Myocyte (in vitro differentiated cells): Measurements from ENCODE around the gene SPRYD3. TPM values are rescaled to one million over a fixed set of nuclear protein-coding genes. Genes with fewer than 3 reads are reported as not detected.

Experiments
- DNase-seq: peaks from one replicate; pipeline ENCODE4 v3.0.0-alpha.2; 2012; ENCODE audit warnings: low read depth
- total RNA-seq: library from RNA; depleted of rRNA; stranded (reverse); fragments of >200 nt; gene quantifications from 2 replicates; pipeline ENCODE4 v1.2.3, GENCODE V29; 2014

The SPRYD3 gene
- total RNA-seq, 1 donor from 2014 or later = 35.7 TPM

GRCh38 chr12:53063708-53064612 is 15.2 kb downstream of the SPRYD3 start:
- DNase-seq = peak; percentile 68

GRCh38 chr12:53062977-53063707 is 16.0 kb downstream of the SPRYD3 start:
- peak; percentile 66 for DNase-seq

GRCh38 chr12:53062011-53062961 is 16.9 kb downstream of the SPRYD3 start:
- DNase-seq = no peak

GRCh38 chr12:53061404-53062010 is 17.7 kb downstream of the SPRYD3 start:
- DNase-seq = peak; percentile 62

- DNase-seq = no peak
Measured at GRCh38 chr12:53060721-53061276, 18.4 kb downstream of the SPRYD3 start.

GRCh38 chr12:53060064-53060720 is 19.0 kb downstream of the SPRYD3 start:
- DNase-seq = no peak

GRCh38 chr12:53059434-53060063 is 19.6 kb downstream of the SPRYD3 start:
- no peak for DNase-seq

- DNase-seq = peak; percentile 72
Measured at GRCh38 chr12:53058674-53059433, 20.3 kb downstream of the SPRYD3 start.

GRCh38 chr12:53057816-53058500 is 21.2 kb downstream of the SPRYD3 start:
- no peak for DNase-seq

- DNase-seq = no peak
Measured at GRCh38 chr12:53056901-53057300, 22.3 kb downstream of the SPRYD3 start.

GRCh38 chr12:53056296-53056695 is 22.9 kb downstream of the SPRYD3 start:
- peak; percentile 31 for DNase-seq

GRCh38 chr12:53055471-53056266 is 23.5 kb downstream of the SPRYD3 start:
- no peak for DNase-seq

- DNase-seq = no peak
Measured at GRCh38 chr12:53054112-53054878, 24.9 kb downstream of the SPRYD3 start.

- peak; percentile 34 for DNase-seq
Measured at GRCh38 chr12:53053218-53054111, 25.7 kb downstream of the SPRYD3 start.
